HG03159 (cell line): ENCODE measurements around the gene NAPEPLD.
"Not testable (repeated sequence)": the region's sequence is repeated elsewhere in the genome, so short reads cannot be mapped to it uniquely, and the experiment has no call there.

Source experiments
- ATAC-seq: cut with Tn5 transposase; IDR thresholded peaks from one replicate; pipeline ENCODE4 v1.9.1; 2021; ENCODE audit warnings: mild to moderate bottlenecking, moderate library complexity; ENCODE audit not compliant: unreplicated experiment

Gene NAPEPLD

DNA sequence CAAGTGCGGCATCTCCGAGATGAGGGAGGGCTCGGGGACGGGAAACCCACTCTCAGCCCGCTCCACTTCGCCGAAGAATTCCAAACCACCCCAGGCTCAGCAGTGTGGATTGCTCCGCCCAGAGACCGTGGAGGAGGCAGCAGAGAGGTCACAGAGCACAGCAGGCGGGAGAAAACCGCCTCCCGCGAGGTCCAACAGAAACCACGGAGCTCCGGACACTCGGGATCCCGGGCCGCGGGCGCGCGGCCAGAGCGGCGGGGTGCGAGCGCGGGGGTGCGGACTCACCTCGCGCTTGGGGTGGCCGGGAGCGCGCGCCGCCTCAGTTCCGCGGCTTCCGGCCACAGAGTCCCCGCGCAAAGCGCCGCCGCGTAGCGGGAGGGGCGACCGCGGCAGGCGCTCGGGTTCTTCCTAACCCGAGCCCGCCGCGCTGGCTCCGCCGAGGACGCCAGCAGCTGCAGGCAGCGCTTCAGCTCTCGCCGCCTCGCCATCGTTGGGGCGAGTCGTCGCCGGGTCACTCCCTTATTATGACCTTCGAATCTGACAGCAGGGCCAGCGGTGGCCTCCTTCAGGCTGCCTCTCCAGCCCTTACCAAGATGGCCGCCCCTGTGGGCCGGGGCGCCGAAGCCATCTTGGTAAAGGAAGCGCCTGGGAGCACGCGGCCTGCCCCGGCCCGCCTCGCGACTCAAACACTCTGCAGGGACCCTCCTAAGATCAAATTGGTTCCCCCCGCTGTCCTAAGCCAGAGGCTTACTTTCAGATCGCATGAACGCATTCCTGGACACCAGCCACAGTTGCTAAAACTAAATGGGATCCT is at the start of gene NAPEPLD:
Gene NAPEPLD (minus strand): TSS at position 106 of the 814 bp plus-strand sequence. CDS start 20,323 bp downstream, outside the sequence.
- ATAC-seq = peak; percentile 83

DNA sequence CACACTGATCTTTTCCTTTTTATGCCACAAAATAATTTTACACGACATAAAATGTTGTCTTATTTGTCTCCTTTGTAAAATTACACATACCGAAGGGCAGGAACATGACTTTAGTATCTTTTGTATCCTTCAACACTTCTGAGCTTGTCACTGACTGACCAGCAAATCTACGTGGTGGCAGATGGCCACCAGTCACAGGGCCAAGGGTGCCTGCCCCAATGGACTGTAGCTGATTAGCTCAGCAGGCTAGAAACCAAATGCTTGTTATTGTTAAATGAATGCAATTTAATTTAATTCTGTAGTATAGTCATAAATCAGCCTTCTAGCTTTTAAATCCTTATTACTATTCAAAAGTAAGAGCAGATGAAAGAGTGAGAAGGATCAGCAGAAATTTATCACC is 49.2 kb upstream of the NAPEPLD start:
- not testable (repeated sequence) for ATAC-seq

DNA sequence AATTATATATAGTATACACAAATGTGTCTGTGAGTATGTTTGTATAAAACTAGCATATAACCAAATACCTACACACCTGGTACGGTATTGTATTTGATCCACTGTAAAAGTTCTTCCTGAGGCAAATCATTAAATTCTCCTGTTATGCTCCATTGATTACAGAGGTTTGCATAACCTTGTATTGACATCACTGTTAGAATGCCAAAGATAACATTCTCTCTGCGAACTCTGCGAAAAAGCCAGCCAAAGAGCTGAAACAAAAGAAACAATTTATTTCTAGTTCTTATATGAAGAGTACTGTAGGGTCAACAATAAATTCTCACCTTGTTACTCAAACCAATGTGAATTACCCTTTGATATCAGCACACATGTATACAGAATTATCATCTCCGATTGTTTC is 46.5 kb upstream of the NAPEPLD start:
- not testable (repeated sequence) for ATAC-seq

DNA sequence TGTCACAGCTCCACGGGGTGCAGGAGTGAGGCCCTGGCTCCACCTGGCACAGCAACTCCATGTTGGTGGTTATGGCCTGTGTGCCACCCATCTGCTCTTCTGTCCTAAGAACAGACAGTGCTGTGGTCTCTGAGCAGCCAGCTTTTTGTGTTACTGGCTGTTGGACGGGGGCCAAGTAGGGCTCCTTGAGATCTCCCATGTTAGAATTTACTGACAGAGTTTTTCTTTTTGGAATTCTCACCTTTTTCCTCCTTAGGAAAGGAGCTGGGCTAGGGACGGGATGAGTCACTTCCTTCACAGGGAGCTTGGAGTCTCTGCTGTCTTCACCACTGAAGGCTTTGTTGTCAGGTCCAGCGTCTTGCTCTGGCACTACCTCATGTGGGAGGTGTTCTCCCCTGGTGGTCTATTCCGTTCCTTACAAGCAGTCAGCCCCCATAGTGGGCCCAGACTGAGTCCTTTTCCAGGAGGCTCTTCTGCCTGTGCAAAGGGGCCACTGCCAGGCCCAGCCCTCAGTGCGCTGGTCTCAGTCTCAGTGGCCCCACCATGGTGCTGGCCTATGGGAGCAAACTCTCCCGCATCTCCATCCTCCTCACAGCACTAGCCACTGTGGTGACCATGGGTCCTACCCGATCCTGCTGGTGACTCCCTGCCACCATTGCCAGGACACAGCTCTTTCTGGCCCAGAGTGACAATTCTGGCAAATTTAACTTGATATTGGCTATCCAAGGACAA is 23.7 kb upstream of the NAPEPLD start:
- ATAC-seq = not testable (repeated sequence)

DNA sequence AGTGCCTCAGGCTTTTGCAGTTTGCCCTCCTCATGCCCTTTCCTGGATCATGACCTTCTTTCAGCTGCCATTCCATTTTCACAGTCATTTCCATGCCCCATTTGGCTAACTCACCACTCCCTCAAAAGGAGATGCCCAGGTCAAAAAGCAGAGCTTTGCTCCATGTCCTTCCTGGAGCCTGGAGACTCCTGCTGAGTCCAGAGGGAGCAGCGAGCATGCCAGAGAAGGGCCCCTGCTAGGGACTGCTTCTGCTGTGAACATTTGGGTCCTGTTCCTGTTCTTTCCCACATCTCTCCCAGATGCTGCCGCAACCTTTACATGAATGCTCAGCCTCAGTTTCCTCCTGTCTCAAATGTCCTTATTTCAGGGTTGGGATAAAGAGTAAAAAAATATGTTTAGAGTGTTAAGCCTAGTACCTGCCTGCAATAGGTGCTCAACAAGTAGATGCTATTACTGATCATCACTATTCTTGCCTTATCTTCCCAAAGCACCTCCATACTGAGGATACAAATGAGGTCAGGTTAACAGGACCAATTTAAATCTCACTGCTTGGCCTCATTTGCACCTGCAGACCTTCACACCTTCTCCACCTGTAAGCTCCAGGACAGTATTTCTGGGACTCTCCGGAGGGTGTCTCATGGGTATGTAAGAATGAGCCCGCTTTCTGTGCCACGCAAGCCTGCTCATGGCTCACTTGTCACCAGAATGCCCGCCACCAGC is 23.0 kb upstream of the NAPEPLD start:
- not testable (repeated sequence) for ATAC-seq

DNA sequence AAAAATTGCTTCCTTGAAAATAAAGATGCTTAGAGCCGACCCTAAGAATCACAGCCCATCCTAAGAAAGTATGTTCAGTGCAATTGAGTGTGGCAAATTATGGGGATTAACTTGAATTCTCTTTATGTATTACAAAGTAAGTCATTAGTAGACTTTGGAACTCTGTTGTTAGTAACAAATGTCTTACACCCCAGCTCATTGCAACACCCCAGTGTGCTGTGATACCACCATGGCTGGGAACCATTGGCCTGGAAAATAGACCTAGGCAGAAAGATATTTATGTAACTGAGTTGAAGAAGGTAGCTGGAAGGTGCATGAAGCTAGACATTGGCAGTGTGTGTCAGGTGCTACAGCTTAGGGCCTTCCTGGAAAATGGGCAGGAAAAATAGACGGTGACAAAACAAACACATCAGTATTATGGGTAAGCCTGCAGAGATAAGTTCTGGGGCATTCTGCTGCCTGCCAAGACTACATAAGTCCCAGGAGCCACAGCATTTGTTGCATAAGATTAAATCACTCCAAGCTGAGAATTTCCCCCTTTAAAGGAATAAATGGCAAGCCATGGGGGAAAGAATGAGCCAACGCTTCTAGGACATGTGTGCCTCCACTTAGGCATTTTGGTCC is 18.1 kb upstream of the NAPEPLD start:
- ATAC-seq = not testable (repeated sequence)

DNA sequence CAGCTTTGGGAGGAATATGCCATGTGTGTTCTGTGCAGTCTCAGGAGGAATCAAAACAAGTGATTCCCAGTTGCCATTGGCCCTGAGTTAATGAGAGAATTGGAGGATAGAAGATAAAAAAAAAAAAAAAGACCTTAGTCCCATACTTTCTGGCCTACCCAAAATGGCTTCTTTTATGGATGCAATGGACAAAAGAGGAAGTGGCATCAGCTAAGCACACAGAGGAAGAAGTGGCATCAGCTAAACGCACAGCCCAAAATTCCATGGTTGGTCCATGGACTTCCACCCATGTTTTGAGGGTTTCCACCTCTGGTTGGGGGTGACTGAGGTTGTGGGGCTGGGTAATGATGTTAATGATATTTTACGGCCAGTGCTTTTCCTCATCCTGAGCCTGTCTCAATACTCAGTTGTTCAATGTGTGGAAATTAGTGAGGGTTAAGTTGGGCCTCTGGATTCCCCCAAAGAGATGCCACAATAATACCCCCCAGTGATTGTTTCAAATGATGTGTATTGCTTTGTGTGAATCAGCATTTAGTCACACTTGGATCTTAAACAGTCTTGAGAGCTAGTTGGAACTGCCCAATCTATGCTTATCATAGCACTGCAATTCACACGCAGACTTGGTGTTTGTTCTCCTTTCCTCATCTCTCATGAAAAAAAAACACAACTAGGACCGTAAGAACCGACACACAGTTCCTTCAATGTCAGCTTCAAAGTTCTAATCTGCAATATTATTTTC is 14.4 kb upstream of the NAPEPLD start:
- not testable (repeated sequence) for ATAC-seq

DNA sequence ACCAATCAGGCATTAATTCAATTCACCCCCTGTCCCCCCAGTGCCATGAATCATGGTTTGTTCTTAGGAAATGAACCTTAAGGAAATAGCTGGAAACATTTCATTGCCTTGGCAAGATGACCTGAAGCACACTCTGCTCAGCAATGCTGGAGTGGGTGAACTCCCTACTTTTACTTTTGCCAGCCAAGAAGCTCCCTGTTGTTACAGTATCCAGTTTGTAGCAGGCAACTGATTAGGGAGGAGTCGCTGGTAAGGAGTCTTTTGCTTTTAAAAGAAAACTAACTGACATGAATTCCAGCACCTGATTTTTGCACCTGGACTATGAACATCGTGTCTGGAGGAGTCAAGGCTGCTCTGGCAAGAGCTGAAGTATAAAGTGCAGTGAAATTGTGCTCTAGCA is 13.7 kb upstream of the NAPEPLD start:
- ATAC-seq = not testable (repeated sequence)

DNA sequence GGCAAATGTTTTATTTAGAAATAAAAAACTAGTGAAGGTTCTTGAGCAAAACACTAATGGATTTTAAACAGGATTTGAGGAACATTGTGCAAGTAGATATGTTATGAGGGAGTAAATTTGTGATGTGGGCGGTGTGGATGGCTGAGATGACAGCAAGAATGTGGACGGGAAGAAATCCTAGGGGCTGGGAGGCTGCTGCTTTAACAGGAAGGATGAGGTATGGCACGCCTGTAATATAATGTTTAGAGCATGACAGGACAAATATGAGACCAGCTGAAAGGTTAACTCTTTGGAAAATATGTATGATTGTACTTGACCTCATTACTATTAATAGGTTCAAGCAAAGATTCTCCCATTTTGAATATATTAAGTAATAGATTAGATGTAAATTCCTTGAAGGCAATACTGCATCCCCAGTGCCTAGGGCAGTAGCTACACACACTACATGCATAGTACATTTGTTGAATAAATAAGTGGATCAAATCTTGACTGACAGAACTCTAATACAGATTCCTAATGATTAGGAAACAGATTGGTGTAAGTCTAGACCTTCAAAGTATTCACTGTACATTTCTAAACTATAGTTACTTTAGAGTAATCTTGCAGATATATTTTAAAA is 13.2 kb upstream of the NAPEPLD start:
- not testable (repeated sequence) for ATAC-seq

DNA sequence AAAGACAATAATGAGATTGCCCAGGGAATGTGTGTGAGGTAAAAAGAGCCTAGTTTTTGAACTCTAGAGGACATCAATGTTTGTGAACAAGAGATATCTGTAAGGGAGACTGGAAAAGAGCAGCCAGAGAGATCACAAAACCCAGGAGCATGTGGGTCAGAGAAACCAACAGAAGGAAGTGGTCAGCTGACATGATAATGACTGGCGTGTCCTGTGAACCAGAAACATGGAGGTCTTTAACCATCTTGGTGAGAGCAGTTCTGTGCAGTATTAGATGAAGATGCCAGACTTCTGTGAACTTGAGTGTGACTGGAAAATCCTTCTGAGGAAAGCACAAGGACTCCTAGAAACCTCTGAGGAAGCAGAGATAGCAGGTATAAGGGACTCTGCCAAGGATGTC is 10.2 kb upstream of the NAPEPLD start:
- ATAC-seq = not testable (repeated sequence)

DNA sequence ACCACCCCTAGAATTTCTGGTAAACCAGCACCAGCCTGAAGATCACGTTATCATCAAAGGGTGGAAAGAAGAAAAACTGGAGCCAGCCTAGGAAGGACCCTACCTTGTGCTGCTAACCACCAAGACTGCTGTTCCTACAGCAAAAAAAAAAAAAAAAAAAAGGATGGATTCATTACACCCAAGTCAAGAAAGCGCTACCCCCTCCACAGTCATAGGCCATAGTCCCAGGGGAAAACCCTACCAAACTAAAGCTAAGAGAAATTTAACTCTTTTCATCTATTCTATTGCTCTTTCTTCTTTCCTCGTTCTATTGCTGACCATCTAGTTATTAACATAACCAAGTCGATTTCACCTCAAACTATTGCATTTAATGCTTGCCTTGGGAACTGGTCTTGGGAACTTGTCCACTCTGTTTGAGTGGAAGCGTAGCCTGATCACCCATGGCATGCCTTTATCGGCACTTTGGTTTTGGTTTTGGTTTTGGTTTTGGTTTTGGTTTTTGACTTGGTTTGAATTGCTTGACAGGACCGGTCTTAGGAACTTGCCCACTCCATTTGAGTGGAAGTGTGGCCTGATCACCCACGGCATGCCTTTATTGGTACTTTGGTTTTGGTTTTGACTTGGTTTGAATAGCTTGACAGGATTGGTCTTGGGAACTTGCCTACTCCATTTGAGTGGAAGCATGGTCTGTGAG is 6.6 kb upstream of the NAPEPLD start:
- peak; percentile 62 for ATAC-seq

DNA sequence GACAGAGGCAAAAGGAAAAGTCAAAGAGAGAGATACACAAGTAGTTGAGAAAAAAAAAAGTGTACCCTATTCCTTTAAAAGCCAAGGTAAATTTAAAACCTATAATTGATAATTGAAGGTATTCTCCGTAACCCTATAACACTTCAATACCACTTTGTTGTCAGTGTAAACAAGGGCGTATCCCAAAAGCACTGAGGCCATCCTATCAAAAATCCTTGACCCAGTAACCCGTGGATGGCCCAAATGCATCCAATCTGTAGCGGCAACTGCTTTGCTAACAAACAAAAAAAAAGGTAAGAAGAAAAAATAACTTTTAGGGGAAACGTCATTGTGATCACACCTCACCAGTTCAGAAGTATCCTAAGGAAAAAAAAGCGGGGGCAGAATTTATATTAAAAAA is 5.1 kb upstream of the NAPEPLD start:
- ATAC-seq = no peak

DNA sequence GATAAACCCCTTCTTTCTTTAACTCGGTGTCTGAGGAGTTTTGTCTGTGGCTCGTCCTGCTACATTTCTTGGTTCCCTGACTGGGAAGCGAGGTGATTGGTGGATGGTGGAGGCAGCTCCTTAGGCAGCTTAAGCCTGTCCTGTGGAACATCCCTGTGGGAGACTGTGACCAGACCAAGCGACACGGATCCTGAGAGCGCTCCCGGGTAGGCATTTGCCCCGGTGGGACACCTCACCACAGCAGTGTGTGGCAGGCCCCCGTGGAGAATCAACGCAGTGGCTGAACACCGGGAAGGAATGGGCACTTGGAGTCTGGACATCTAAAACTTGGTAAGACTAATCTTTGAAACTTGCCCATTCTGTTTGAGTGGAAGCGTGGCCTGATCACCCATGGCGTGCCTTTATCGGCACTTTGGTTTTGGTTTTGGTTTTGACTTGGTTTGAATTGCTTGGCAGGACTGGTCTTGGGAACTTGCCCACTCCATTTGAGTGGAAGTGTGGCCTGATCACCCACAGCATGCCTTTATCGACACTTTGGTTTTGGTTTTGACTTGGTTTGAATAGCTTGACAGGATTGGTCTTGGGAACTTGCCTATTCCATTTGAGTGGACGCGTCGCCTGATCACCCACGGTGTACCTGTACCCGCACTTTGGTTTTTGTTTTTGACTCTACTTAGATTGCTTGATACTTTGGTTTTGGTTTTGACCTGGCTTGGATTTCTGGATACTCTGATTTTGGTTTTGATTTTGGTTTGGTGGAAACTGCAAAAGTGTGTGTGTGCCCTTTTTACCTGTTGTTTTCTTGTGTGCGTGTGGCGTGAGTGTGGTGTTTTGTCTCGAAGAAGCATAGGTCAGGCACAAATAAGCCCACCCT is 4.1 kb upstream of the NAPEPLD start:
- not testable (repeated sequence) for ATAC-seq

DNA sequence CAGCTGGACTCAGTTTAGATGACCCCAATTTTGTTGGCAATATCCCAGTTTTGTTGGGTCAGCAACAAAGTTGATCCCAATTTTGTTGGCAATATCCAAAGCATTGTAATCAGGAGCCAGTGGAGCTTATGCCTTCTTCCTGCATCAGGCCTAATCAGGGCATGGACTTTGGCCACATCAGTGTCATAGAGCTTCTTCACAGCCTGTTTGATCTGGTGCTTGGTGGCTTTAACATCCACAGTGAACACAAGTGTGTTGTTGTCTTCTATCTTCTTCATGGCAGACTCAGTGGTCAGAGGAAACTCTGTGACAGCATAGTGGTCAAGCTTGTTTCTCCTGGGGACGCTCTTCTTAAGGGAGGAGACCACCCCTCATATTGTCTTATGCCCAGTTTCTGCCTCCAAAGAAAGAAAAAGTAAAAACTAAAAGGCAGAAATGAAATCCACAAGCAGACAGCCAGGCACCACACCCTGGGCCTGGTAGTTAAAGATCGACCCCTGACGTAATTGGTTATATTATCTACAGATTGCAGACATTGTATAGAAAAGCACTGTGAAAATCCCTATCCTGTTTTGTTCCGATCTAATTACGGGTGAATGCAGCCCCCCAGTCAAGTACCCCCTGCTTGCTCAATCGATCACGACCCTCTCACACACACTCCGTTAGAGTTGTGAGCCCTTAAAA is 3.2 kb upstream of the NAPEPLD start:
- ATAC-seq = not testable (repeated sequence)

DNA sequence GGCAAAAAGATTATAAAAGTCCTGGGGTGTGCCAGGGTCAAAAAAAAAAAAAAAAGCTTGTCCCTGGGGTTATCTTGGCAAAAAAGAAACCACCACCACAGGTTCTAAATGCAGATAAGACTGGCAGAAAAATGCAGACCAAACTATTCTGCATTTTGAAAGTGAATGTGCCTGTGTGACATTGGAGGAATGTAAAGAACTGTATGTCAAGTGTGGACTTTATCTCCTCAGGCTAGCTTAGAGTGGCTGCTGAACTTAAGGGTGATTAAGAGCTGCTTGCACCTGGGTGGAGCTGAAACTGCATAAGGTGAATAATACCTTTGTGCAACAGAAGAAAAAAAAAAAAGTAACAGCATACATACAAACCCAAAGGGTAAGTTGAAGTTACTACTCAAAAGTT is 1.3 kb upstream of the NAPEPLD start:
- no peak for ATAC-seq

DNA sequence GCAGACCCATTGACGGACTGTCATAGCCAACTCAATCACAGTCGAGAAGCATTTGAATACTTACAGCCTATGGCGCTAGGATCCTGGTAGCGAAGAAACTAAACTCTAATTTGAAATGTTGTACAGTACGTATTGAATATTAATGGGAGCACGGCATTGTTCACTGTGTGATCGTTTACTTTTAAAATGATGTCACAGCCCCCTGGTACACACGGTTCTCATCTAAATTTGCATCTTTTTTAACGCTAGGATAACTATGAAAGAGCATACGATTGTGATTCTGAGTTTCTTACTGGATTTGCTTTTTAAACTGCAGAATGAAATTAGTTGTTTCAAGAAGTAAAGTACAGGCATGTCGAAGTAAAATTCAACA is 895 bp upstream of the NAPEPLD start:
- ATAC-seq = no peak

DNA sequence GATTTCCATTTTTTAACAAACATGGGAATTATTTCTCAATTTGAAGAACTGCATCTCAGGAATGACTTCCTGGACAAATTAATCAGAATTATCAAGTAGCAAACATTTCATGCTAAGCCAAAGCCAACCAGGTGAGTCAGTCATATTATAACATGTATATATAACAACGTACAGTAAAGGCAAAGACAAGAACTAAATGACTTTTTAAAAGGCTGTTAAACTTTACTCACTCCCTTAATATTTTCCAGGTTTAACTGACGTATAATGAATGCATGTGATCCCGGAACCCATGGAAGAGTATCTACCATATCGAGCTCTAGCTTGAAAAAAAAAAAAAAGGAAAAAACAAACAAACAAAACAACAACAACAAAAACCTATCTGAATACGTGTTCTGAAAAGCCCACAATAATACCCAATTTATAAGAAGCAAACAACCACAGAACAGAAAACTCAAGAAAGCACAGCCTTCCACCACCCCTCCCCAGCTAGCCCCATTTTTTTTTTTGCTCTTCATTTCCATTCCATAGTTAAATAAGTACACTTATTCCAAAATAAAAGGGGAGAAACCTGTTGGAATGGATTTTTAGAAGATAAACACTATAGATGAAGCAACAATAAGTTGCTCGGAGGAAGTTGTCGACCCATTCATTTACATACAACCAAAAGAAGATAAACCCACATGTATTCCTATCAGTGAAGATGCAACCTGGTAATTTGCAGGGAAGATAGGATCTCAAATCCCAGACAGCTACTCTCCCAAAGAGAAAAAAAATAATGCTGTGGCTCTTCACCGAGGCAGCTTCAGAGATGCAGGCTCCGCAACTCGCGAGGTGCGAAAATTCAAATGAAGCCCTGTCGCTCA is 537 bp downstream of the NAPEPLD start:
- no peak for ATAC-seq
